Esophagus muscularis mucosa (tissue), 4 donors: ENCODE data around the gene TAC4. TPM values are rescaled to one million over a fixed set of nuclear protein-coding genes. Genes with fewer than 3 reads are reported as not detected.

Experiments
- DNase-seq: peaks from one replicate; pipeline ENCODE4 v3.0.0-alpha.2; 2017; ENCODE audit errors: extremely low spot score
- H3K27ac ChIP-seq, 4 donors: fragments of 200-600 bp; sonication (generic); replicated peaks in 1 of 4; 1 replicate in 3 of 4; 2 replicates in 1 of 4; pipeline ENCODE4 v1.5.1; 2016 to 2019; ENCODE audit warnings: mild to moderate bottlenecking in 1 of 4
- H3K27me3 ChIP-seq, 4 donors: fragments of 200-600 bp; sonication (generic); one replicate each; pipeline versions ENCODE4 v1.5.1 to v1.6.0; 2016 to 2019
- H3K36me3 ChIP-seq, 4 donors: fragments of 200-600 bp; sonication (generic); one replicate each; pipeline ENCODE4 v1.5.1; 2016 to 2019
- H3K4me1 ChIP-seq, 4 donors: fragments of 200-600 bp; sonication (generic); one replicate each; pipeline ENCODE4 v1.5.1; 2016 to 2019
- H3K4me3 ChIP-seq, 4 donors: fragments of 200-600 bp; sonication (generic); 1 replicate in 2 of 4; 2 replicates in 2 of 4; pipeline ENCODE4 v1.5.1; 2016 to 2019; ENCODE audit warnings: mild to moderate bottlenecking in 4 of 4, moderate library complexity in 1 of 4
- H3K9me3 ChIP-seq, 4 donors: fragments of 200-600 bp; sonication (generic); 1 replicate in 3 of 4; 2 replicates in 1 of 4; pipeline ENCODE4 v1.5.1; 2016 to 2019
- EP300 ChIP-seq: sonication (generic); formaldehyde crosslinking; IDR thresholded peaks from one replicate; pipeline ENCODE4 v1.6.1; 2017; ENCODE audit warnings: antibody characterized with exemption
- POLR2A ChIP-seq: fragments of 450-650 bp; IDR thresholded peaks from one replicate; pipeline ENCODE4 v1.6.1; 2017; ENCODE audit warnings: antibody characterized with exemption, moderate library complexity, mild to moderate bottlenecking, low read depth
- POLR2AphosphoS5 ChIP-seq, 2 donors: sonication (generic); formaldehyde crosslinking; IDR thresholded peaks; one replicate each; pipeline ENCODE4 v1.6.1; 2017; ENCODE audit warnings: antibody characterized with exemption in 2 of 2
- WGBS: methylation state at CpG from one replicate; pipeline ENCODE4 v1.1.5; 2018; 5-methylcytosine and 5-hydroxymethylcytosine counted together
- intact Hi-C: fragments of 100-400 bp; cut with DNase I; formaldehyde crosslinking; loops from one replicate; pipeline ENCODE4 v1.15.1; 2023
- total RNA-seq, 4 donors: library from RNA; depleted of rRNA; stranded (reverse); fragments of >200 nt; gene quantifications; one replicate each; pipeline versions ENCODE4 v1.1.0 to v1.2.1, GENCODE V29; 2016
- TF ChIP-seq, protein P1 (sequence below), 3 experiments: fragments of 200-600 bp in 2 of 3; fragments of 450-650 bp in 1 of 3; sonication (generic) in 2 of 3; IDR thresholded peaks; one replicate each; pipeline ENCODE4 v1.5.1; 2017 to 2019; ENCODE audit warnings: antibody characterized with exemption in 3 of 3, mild to moderate bottlenecking in 2 of 3, moderate library complexity in 1 of 3

TAC4 gene, protein sequence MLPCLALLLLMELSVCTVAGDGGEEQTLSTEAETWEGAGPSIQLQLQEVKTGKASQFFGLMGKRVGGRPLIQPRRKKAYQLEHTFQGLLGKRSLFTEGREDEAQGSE
- total RNA-seq = not detected

DNA sequence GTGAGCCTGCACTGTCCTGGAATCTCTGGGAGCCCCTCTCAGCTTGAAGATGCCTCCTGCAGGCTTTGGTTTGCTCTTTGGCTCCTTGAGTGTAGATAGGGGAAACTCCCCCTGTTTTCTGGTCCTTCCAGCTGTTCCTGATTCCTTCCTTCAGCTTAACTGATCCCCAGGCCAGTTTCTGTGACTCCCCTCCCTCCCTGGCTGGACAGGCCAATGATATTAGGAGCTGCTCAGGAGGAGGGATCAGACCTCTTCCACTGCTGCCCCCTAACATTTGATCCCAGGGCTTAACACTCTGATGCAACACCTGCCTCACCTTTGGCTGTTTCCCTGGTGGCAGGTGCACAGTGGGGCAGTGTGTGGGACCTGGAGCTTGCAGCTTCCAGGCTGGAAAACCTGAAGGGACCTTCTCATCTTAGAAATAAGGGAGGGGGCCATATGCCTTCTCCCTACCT is at the start of gene TAC4:
TSS of gene TAC4 (minus strand) at position 51 of the 455 bp plus-strand sequence. CDS start 52 bp downstream, outside the sequence.
- peaks cover 34 to 70% (median 56%) of the 10 kb centered on the region in 4 donors for H3K4me1 ChIP-seq
- intact Hi-C loops = loop anchor here (5.0 kb wide), 1 partner anchor 276 kb away; no protein-coding TSS in a partner anchor

DNA sequence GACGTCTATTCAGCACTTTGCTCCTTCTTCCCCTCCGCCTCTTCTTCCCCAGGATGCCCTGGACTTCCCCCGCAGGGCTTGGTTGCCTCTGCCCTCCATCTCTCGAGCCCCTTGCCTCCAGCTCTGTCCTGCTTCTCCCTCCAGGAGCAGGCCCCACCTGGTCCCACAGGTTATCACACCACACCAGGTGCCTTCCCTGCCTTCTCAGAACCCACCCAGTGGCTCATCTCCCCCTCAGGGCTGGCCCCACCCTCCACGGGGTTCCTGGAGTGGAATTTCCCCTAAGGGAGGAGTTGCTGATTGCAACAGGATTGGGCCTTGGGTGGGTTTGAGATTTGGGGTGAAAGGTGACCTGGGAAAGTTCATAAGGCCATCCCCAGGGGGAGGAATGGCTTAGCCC is 49.0 kb upstream of the TAC4 start:
- peaks cover 0 to 7% (median 2%) of the 10 kb centered on the region in 4 donors for H3K4me1 ChIP-seq
- WGBS = 74% methylated on average over 5 of the region's 5 CpGs
- TF ChIP-seq EP300 (no peak), POLR2AphosphoS5 (IDR thresholded peaks at IDR 0.05) (no peak), POLR2A (no peak)
- TF ChIP-seq, protein P1, sequence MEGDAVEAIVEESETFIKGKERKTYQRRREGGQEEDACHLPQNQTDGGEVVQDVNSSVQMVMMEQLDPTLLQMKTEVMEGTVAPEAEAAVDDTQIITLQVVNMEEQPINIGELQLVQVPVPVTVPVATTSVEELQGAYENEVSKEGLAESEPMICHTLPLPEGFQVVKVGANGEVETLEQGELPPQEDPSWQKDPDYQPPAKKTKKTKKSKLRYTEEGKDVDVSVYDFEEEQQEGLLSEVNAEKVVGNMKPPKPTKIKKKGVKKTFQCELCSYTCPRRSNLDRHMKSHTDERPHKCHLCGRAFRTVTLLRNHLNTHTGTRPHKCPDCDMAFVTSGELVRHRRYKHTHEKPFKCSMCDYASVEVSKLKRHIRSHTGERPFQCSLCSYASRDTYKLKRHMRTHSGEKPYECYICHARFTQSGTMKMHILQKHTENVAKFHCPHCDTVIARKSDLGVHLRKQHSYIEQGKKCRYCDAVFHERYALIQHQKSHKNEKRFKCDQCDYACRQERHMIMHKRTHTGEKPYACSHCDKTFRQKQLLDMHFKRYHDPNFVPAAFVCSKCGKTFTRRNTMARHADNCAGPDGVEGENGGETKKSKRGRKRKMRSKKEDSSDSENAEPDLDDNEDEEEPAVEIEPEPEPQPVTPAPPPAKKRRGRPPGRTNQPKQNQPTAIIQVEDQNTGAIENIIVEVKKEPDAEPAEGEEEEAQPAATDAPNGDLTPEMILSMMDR (IDR thresholded peaks at IDR 0.05) = no peak
- H3K9me3 ChIP-seq = no peaks in the 10 kb centered on the region
- no peaks in the 10 kb centered on the region for H3K36me3 ChIP-seq
- H3K4me3 ChIP-seq = no peak overlapping the region
- intact Hi-C loops = no loop called here
- H3K27ac ChIP-seq = no peak overlapping the region
- H3K27me3 ChIP-seq = peaks cover 0 to 82% (median 3%) of the 10 kb centered on the region in 4 donors
- no peak for DNase-seq

More for the DNA sequence above, at the start of gene TAC4:
- no peaks in the 10 kb centered on the region for H3K9me3 ChIP-seq
- no peaks in the 10 kb centered on the region for H3K27me3 ChIP-seq
- DNase-seq = no peak
- no peak within 1 kb of the TSS for H3K4me3 ChIP-seq
- TF ChIP-seq, protein P1 (IDR thresholded peaks at IDR 0.05) = no peak
- no peak for TF ChIP-seq POLR2A
- no peak for TF ChIP-seq EP300
- TF ChIP-seq POLR2AphosphoS5 (IDR thresholded peaks at IDR 0.05) = no peak
- H3K36me3 ChIP-seq = peaks cover 0 to 4% (median 0%) of the 10 kb centered on the region in 4 donors
- no peak within 1 kb of the TSS for H3K27ac ChIP-seq

DNA sequence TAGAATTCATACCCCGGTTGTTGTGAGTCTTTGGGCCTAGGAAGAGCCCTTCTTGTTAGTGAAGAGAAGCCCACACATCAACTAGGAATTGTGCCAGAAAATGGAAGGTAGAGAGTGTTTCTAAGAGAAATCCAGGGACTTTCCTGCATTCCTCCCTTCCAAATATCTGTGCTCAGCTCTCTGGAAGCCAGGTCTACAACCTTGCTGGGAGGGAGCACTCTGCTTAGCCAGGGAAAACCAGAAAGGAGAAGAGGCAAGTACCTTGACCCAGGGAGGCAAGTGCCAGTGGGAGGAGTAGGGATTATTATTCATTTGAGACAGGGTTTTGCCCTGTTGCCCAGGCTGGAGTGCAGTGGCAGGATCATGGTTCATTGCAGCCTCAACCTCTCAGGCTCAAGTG is 48.4 kb upstream of the TAC4 start:
- H3K27ac ChIP-seq = no peak overlapping the region
- TF ChIP-seq POLR2AphosphoS5 (IDR thresholded peaks at IDR 0.05) (no peak), EP300 (no peak), POLR2A (no peak)
- TF ChIP-seq, protein P1 (IDR thresholded peaks at IDR 0.05) = no peak
- WGBS = 100% methylated on average over 1 of the region's 1 CpG
- intact Hi-C loops = no loop called here
- peaks cover 0 to 5% (median 2%) of the 10 kb centered on the region in 4 donors for H3K4me1 ChIP-seq
- H3K36me3 ChIP-seq = no peaks in the 10 kb centered on the region
- H3K9me3 ChIP-seq = no peaks in the 10 kb centered on the region
- H3K27me3 ChIP-seq = peaks cover 0 to 82% (median 3%) of the 10 kb centered on the region in 4 donors
- DNase-seq = no peak
- H3K4me3 ChIP-seq = no peak overlapping the region

DNA sequence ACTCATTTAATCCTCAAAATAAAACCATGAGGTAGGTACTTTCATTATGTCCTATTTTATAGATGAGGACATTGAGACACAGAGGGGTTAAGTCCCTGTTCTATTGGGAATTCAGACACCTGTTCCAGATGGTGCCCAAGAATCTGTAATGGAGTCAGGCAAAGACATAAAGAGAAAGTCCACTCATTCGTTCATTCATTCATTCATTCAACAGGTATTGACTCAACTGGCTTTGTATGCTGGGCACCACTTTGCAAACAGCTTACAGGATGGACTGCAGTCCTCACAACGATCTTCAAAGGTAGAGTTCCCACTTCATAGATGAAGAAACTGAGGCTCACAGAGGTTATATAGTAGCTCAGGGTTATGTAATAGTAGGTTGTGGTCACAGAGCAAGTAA is 47.9 kb upstream of the TAC4 start:
- intact Hi-C loops = no loop called here
- 74% methylated on average over 2 of the region's 2 CpGs for WGBS
- H3K27me3 ChIP-seq = peaks cover 0 to 83% (median 4%) of the 10 kb centered on the region in 4 donors

More for the DNA sequence above, 47.9 kb upstream of the TAC4 start:
- no peak for DNase-seq
- no peak overlapping the region for H3K4me3 ChIP-seq
- no peaks in the 10 kb centered on the region for H3K9me3 ChIP-seq
- H3K36me3 ChIP-seq = no peaks in the 10 kb centered on the region
- TF ChIP-seq EP300 (no peak), POLR2AphosphoS5 (IDR thresholded peaks at IDR 0.05) (no peak), POLR2A (no peak)
- TF ChIP-seq, protein P1 (IDR thresholded peaks at IDR 0.05) = no peak
- H3K4me1 ChIP-seq = peaks cover 0 to 7% (median 3%) of the 10 kb centered on the region in 4 donors
- no peak overlapping the region for H3K27ac ChIP-seq
